ENCODE measurements around the gene TRMT61B.
A peak's percentile ranks its signal among the peaks of the same experiment; 100 is the strongest.

The TRMT61B gene

DNA sequence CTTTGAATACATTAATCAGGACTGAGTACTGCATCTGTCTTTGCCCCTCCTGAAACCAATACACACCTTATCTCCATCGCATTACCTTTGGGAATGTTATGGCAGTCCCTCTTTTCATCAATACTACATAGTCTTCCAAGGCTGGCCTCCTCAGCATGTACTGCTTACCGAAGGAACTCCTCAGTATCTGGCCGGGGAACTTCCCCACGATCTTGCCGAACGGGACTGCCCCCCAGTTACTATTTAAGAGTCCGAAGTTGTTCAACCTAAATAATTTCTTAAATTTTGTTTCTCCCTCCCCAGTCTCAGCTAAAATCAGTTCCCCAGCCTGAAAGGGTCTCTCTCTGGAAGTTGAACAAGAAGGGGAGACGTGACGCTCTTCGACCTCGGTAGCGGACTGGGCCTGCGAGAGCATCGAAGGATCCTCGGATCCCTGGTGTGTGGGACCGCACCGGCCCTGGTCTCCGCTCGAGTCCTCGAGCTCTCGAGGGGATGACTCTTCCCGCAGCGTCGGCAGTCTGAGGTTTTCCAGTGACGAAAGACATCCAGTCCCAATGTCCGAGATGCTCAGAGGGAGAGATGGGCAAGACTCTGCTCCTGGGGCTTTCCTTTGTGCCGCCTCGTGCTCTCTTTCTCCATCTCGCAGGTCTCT lies 489 bp downstream of the TRMT61B start:
- peak in 7 of 42 donors; percentile 1 to 45 (median 14) for DNase-seq
- intact Hi-C loops (cut with DNase I): loop anchor here (2.0 kb wide), 1 partner anchor 25 kb away; the partner anchor contains the start of gene WDR43

DNA sequence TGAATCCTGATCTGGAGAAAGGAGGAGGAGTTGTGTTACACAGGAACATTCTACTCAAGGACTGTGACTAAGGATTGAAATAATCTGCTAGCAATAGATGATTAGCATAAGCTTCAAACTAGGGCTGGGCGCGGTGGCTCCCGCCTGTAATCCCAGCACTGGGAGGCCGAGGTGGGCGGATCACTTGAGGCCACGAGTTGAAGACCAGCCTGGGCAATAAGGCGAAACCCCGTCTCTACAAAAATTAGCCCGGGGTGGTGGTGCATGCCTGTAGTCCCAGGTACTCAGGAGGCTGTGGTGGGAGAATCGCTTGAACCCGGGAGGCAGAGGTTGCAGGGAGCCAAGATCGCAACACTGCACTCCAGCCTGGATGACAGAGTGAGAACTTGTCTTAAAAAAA lies 1.5 kb downstream of the TRMT61B start:
- DNase-seq: no peak
- intact Hi-C loops (cut with DNase I): no loop called here

DNA sequence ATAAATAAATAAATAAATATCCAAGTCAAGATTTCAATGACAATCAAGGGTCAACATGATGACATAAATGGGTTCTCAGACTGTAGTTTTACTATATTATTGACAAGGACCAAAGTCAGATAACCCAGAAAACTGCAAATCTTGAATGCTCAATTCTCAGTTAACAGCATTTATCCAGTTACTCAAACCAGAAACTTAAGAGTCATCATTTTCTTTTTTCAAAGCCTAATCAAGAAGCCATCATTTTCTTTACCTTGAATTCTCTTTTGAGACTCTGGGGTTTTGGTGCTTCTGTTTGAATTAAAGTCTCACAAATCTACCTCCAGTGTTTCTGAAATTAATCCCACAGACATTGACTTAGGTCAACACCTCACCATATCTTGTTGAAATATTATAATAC lies 14.1 kb downstream of the TRMT61B start:
- intact Hi-C loops (cut with DNase I): no loop called here
- DNase-seq: no peak

DNA sequence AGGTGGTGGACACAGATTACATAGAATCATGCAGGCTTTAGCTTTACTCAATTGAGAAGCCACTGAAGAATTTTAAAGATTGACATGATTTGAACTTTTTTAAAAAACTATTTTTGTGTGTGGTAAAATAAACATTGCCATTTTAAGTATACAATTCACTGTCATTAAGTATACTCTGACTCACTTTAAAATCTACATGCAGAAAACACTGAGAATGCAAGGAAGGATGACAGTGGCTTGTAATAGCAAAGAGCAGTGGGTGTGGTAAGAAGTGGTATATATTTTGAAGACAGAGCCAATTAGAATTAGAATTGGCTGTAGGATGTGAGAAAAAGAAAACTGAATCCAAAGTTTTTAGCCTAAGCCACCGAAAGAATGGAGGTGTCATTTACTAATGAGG lies 14.9 kb downstream of the TRMT61B start:
- intact Hi-C loops (cut with DNase I): no loop called here
- no peak for DNase-seq

DNA sequence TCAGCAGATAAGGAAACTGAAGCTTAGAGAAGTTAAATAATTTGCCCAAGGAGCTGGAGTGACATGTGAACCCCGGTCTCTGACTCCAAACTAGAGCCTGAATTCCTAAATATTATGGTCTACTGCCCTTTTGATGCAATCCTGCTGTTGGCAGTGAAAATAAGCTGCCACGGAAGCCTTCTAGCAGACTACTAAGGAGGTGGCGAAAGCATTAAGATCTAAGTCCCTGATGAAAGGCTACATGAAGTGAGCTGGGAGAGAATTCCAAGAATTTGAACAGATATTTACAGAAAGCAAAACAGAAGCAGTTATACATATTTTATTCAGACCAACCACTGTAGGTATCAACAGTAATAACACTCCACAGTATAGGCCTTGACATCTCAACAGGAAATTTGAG lies 28.1 kb downstream of the TRMT61B start:
- no peak for DNase-seq
- intact Hi-C loops (cut with DNase I): no loop called here

DNA sequence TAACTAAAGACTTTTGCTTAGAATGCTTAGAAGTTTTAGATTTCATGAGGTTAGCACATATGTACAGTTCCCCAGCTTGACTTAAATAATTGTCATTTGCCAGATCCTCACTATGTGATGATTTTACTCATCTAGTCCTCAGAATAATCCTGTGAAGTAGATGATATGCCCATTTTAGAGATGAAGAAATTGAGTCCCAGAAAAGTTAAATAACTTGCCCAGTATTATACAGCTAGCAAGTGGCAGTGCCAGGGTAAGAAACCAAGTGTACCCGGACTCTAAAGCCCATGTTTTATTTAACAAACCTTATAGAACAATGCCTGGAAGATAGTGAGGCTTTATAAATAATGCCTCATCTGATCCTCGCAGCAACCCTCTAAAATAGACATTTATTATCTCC lies 31.1 kb downstream of the TRMT61B start:
- no peak for DNase-seq

DNA sequence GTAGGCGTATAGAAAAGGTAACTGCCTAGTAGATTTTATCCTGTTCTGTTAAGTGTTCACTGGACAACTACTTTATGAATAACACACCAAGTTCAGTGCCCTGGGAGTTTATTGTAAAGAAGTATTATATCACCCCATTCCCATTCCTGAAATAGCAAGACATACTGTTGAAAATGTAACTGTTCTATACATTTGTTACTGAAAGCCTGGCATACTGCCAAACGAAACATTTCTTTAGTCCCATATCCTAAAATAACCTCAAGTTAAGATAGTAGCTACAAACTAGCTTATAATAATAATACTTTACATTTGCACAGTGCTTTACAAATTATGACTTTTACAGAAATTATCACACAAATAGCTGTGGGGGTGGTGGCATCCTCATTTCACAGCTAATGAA lies 34.3 kb downstream of the TRMT61B start:
- intact Hi-C loops (cut with DNase I): no loop called here
- DNase-seq: no peak

More for the DNA sequence above, 31.1 kb downstream of the TRMT61B start:
- intact Hi-C loops (cut with DNase I): no loop called here

DNA sequence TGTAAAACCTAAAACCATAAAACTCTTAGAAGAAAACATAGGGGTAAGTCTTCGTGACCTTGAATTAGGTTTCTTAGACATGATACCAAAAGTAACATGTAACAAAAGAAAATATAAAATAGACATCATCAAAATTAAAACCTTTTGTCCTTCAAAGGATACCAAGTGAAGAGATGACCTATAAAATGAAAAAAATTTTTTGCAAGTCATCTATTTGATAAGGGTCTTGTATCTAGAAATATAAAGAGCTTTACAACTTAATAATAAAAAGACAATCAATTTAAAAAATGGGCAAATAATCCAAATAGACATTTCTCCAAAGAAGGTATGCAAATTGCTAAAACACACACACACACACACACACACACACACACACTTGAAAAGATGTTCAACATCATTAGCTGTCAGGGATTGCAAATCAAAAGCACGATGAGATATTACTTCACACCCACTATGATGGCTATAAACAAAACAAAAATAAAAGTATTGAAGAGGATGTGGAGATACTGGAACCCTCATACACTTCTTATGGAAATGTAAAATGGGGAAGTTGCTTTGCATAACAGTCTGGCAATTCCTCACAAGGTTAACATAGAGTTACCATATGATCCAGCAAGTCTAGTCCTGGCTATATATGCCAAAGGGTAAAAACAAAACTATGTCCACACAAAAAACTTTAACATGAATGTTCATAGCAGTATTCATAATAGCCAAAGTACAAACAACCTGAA lies 36.2 kb downstream of the TRMT61B start:
- intact Hi-C loops (cut with DNase I): no loop called here
- DNase-seq: no peak

DNA sequence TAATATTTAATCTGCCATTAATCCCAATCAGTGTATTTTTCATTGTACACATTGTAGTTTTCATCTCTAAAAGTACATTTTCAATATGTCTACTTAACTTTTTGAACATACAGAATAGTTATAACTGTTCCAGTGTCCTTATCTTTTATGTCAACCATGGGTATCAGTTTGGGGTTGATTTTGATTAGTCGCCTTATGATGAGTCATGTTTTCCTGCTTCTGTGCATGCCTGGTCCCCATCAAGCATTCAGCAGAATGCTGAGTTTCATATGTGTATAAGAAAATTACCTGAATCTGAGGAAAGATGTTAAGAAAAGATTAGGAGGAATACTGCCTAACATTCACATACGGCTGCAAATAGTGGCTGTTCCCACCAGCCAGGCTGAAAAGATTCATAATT lies 41.7 kb downstream of the TRMT61B start:
- intact Hi-C loops (cut with DNase I): no loop called here
- DNase-seq: no peak

DNA sequence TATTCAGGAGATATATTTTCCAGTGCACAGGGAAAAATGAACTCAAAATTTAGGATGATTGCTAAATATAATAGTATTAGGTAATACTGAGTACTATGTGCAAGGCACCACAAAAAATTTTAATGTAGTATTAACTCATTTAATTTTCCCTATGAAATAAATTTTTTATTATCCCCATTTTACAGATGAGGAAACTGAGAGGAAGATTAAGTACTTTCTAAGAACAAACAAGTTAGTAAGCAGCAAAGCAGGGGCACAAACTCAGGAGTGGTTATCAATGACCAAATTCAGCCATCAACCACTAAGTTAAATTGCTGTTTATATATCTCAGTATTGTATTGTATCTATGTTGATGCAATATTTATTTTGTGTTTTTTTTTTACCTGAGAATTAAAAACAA lies 45.2 kb downstream of the TRMT61B start:
- DNase-seq: no peak
- intact Hi-C loops (cut with DNase I): no loop called here

DNA sequence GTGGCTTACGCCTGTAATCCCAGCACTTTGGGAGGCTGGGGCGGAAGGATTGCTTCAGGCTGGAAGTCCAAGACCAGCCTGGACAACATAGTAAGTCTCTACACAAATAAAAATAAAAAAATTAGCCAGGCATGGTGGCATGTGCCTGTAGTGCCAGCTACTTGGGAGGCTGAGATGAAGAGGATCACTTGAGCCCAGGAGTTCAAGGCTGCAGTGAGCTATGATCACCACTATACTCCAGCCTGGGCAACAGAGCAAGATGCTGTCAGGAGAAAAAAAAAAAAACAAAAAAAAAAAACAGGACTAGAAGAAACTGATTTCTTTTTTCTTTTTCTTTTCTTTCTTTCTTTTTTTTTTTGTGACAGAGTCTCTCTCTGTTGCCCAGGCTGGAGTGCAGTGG lies 45.9 kb downstream of the TRMT61B start:
- no peak for DNase-seq
- intact Hi-C loops (cut with DNase I): no loop called here

DNA sequence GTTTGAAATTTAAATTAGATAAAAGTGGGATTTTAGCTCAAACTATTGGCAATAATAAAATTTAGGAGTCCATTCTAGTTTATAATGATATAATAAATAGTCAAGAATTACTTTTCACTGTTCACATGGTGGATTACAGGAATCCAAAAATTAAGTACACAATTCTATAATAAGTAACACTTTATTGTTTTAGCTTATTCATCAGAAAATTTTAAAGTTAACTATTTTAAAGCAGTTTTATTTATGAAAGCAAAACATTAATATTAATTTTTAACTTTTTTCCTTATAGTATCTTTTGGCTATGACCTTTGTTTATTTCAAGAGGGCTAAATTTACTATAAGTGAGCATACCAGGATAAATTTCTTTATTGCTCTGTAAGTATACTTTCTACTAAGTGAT lies 48.1 kb downstream of the TRMT61B start:
- no peak for DNase-seq
- intact Hi-C loops (cut with DNase I): no loop called here

DNA sequence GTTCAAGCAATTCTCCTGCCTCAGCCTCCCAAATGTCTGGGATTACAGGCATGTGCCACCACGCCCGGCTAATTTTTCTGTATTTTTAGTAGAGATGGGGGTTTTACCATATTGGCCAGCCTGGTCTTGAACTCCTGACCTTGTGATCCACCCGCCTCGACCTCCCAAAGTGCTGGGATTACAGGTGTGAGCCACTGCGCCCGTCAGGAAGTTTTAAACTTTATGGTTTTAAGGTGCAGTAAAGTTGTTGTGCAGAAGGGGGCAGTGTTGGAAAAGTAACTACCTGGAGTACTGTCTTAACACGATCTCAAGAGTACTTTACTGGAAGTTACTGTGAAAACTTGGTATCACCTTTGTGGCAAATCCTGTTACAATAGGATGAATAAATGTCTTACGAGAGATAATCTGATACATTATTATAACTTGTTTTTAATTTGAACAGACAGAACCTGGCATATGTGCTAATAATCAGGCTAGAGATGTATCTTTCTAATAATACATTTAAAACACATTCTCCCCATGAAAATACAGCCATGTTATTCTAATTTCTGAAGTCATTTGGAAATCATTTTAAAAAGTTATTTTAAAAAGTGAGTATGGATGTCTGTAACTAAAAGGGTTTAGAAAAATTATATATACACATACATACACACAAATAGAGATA lies 48.7 kb downstream of the TRMT61B start:
- DNase-seq: peak in 22 of 42 donors; percentile 17 to 82 (median 54)
- intact Hi-C loops (cut with DNase I): no loop called here

DNA sequence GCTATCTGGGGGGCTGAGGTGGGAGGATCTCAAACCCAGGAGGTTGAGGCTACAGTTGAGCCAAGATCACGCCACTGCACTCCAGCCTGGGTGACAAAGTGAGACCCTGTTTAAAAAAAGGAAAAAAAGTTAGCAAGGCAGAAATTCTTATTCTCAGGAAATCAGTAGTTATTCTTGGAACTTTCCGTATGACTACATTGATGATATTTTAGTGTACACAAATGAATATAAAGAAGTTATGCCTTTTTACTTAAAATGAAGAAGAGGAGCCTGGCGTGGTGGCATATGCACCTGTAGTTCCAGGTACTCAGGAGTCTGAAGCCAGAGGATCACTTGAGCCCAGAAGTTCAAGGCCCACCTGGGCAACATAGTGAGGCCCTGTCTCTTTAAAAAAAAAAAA lies 52.1 kb downstream of the TRMT61B start:
- DNase-seq: no peak
- intact Hi-C loops (cut with DNase I): no loop called here

DNA sequence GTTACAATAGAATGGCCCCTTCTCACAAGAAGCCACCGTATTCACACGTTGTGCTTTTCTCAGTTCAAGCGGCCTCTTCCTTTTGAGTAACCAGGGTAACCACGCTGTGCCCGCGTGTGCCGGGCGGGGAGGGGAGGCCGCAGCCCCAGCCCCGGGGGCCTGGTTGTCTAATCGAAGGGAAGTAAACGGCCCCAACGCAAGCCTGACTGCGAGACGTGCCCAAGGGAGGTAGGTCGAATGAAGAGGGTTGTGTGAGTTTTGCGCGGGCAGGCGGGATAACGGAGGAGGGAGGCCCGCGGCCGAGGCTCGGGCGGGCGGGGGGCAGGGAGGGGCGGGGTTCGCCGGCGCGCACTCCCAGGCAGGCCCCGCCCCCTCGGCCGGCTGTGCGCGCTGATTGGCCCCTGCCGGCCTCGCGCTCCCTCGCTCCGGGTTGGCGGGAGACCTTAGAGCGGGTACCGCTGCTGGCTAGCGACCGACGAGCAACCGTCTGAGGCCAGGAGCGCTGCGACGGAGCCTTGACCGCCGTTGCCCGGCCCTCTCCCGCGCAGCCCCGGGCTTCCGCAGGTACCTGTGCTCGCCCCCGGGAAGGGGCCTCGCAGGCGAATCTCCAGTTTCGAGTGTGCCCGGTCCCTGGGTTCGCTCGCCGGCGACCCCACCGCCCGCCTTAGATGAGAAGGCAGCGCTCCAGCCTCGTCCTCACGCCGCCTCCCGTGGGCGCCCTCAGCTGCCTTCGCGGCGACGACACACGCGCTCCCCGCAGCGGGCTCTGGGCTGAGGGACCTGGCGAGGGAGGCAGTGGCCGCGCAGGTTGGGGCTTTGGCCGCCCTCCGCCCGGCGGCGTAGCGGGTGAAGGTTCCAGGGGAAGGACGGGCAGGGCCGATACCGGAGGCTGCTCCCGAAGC lies 59.5 kb downstream of the TRMT61B start, which contains the start of gene SPDYA:
Gene SPDYA, plus strand, starts transcription at position 451 of the 902 bp plus-strand sequence. CDS start 5,181 bp downstream, outside the sequence.
- DNase-seq: peak; percentile 17 to 85 (median 72)
- intact Hi-C loops (cut with DNase I): no loop called here

DNA sequence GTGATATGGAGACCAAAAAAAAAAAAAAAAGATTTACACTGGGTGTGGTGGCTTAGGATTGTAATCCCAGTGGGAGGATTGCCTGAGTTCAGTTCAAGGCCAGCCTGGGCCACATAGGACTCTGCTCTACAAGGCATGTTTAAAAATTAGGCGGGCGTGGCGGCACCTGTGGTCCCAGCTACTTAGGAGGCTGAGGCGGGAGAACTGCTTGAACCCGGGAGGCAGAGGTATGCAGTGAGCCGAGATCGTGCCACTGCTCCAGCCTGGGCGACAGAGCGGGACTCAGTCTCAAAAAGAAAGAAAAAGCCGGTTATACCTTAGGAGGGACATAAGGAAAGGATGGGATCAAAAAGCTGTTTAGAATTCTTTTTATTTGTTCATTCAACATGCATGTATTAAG lies 60.2 kb downstream of the TRMT61B start:
- DNase-seq: peak in 4 of 42 donors; percentile 13 to 38 (median 26)
- intact Hi-C loops (cut with DNase I): no loop called here

DNA sequence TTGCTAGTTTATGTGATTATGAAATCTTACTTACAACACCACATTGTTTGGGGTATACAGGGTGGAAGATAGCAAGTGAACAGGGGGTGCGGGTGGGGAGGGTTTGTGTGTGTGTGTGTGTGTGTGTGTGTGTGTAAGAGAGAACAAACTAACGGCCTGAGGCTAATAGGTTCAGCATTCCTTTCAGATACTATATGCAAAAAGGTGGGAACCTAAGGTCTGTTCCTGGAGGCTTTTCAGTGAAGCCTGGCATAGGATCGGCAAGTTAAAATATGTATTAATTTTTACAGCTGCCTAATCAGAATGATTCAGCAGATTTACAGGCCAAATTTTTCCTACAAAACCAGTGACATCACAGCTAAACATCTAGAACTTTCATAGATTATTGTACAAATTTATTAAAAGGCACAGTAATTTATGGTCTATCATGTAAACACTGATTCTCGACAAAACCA lies 67.1 kb downstream of the TRMT61B start:
- no peak for DNase-seq

DNA sequence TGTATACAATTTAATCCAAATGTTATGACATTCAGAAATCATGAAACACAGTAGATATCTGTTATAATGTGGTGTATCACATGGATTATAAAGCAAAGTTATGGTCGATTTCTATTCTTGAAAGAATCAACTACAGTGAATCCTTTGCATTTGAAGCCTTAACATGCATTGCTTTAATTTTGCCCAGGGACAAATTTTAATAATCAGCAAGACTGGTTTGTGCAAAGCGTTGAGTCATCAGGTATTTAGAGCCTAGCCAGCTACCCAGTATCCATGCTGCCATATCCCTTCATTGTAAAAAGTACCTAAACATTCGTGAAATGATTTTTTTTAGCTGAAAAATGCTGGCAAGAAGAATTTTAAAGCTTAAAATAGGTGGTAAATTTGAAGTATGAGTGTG lies 68.4 kb downstream of the TRMT61B start:
- no peak for DNase-seq
- intact Hi-C loops (cut with DNase I): no loop called here

More for the DNA sequence above, 67.1 kb downstream of the TRMT61B start:
- intact Hi-C loops (cut with DNase I): no loop called here

All from head of caudate nucleus (tissue), 42 donors.